ENCODE measurements around the gene TCF12.

Gene TCF12

DNA sequence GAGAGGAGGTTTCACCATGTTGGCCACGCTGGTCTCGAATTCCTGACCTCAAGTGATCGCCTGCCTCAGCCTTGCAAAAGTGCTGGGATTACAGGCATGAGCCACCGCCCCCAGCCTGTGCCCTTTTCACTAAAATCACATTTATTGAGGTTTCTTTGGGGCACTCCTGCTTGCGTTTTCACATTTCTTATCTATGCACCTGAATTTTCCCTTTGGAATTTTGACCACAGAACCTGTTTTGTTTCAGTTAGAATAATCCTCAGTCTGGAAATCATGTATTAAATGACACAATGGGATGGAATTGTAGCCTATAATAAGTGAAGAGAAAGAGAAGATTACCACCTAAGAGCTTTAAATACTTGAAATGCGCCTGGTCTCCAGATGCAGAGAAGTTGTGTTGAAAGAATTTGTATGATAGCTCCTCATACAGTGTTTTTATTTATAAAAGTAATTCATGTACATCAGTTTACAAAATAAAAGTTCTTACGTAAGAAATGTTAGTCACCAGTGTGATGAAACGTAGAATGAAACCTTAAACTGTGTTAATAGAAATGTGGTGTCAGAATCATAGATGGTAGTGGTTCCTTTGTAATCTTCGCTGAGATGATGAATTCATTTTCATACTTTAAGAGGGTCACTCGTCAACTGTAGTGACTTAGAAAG lies 107.0 kb downstream of the TCF12 start:
- DNase-seq, result no peak

DNA sequence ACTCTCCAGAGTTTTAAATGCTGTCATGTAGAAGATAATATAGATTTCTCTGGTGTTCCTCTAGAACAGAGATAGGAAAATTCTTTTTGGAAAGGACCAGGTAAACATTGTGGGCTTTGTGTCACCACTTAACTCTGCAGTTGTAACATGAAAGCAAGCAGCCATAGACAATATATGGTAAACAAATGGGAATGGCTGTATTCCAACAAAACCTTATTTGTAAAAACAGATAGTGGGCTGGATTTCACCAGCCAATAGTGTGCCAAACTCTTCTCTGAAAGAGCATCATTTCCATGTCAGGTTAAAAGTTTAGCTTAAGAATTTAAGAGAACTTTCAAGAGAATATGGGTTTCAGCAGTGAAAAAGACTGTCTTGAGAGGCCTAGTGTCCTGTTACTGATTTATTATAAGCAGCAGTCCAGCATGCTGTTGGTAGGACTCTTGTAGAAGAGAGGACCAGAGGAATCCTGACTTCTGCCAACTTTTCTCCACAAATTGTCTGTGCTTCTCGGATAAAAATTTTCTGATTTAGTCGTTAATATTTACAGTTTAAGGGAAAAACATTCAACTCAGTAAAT lies 107.7 kb downstream of the TCF12 start:
- DNase-seq, result no peak

DNA sequence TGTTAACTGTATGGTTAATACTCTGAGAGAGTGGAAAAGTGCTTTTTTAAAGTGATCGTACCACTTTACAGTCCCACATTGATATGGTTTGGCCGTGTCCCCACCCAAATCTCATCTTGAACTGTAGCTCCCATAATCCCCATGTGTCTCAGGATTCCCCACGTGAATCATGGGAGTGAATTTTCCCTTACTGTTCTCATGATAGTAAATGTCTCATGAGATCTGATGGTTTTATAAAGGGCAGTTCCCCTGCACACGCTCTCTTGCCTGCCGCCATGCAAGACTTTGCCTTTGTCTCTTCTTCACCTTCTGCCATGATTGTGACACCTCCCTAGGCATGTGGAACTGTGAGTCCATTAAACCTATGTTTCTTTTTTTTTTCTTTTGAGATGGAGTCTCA lies 109.2 kb downstream of the TCF12 start:
- DNase-seq, result no peak

DNA sequence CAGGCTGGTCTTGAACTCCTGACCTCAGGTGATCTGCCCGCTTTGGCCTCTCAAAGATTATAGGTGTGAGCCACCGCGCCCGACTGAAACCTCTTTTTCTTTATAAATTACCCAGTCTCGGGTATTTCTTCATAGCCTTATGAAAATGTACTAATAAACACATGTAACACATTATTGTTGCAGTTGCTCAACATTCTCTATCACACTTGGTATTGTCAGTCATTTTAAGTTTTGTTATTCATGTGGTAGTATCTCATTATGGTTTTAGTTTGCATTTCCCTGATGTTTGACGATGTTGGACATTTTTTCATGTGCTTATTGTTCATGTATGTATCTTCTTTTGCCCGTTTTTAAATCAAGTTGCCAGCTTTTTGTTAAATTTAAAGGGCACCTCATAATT lies 109.7 kb downstream of the TCF12 start:
- no peak for DNase-seq

DNA sequence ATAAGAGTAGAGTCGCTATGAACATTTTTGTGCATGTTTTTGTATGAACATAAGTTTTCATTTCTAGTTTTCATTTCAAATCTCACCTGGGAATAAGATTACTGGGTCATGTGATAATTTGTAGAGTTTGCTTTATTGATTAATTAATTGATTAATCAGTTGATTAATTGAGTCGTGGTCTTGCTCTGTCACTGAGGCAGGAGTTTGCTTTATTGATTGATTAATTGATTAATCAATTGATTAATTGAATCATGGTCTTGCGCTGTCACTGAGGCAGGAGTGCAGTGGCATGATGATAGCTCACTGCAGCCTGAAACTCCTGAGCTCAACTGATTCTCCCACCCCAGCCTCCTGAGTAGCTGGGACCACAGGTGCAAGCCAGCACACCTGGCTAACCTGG lies 111.6 kb downstream of the TCF12 start:
- no peak for DNase-seq

DNA sequence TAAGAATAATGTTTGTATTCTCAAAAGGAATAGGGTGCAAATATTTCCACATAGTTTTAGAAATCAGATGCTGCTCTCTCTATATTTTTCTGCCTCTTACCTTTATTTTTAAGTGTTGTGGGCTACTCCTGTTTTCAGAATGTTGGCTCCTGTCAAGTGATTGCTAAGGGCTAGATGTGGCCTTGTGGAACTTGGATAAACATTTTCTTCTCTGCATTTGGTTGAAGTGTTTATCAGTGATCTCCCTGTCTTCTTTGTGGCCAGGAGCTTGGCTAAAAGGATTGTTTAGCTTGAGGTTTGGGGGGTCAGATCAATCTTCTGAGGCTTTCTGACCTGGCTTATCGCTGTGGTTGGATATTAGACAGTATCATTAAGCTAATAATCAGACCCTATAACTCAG lies 112.6 kb downstream of the TCF12 start:
- no peak for DNase-seq

DNA sequence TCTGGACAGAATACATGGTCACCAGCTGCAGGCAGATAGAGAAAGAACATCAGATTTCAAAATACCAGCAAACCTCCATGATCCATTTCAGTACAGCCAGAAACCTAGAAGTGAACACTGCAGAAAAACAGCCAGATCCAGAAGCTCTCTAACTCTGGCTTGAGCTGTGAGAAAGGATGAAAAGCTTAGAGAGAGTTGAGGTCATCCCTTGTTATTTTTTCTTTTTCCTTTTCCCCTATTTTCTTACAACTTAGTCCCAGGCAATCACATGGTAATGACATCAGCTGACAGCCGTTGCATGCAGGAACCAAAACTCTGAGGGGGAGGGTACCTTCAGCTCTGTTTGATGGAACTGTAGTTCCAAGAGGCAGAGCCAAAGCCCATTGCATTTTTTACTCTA lies 113.2 kb downstream of the TCF12 start:
- no peak for DNase-seq

DNA sequence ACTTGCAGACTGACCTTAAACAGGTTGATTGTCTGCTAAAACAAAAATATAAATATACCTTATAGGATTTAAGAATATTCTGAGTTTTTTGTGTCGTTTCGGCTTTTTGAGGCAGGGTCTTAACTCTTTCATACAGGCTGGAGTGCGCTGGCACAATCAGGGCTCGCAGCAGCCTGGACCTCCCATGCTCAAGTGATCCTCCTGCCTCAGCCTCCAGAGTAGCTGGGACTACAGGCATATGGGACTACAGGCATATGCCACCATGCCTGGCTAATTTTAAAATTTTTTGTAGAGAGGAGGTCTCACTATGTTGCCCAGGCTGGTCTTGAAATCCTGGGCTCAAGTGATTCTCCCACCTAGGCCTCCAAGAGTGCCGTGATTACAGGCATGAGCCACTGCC lies 113.9 kb downstream of the TCF12 start:
- DNase-seq, result no peak

DNA sequence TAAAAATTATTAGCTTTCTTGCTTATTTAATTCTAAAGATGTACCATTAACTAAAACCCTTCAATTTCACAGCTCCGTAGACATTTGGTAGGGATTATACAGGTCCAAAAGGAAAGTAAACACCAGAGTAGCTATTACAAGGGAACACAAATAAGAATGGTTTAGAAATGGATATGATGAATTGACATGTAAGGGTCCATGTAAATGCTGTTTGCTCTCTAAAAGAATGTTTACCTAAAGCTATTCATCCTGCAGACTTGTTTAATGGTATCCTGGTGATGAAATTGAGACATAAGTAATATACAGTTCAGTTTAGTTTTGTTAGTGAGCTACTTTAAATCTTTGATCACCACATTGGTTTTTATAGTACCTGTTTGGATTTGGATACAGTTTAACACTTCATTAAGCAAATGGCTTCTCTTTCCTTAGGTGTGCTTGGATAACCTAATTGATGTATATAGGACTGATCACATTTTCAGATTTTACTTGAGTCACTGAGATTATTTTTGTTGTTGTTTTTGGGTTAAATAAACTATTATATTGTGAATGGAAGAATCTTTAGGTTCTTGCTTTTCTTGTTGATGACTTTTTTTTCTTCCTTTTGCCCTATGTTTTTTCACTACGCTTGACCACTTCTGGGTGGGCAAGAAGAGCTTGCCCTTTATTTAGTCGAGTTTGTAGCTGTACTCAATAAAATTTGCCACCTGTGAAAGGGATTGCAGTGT lies 115.4 kb downstream of the TCF12 start:
- DNase-seq, result no peak

DNA sequence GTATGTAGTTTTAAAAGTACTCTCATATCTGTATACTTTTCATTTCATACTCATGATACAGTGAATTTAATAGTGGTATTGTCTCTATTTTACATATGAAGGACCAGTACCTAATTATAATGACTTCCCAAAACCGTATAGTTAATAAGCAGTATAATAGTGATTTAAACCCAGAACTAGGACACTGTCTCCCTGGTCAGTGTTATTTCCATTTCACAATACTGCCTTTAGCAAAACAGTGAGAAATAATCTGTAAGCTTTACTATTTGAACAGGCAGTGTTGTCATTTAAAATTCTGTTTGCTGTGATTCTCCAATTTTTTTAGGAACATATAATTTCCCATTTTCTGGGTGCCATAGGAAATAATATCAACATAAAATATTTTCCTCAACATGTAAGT lies 116.2 kb downstream of the TCF12 start:
- DNase-seq, result no peak

DNA sequence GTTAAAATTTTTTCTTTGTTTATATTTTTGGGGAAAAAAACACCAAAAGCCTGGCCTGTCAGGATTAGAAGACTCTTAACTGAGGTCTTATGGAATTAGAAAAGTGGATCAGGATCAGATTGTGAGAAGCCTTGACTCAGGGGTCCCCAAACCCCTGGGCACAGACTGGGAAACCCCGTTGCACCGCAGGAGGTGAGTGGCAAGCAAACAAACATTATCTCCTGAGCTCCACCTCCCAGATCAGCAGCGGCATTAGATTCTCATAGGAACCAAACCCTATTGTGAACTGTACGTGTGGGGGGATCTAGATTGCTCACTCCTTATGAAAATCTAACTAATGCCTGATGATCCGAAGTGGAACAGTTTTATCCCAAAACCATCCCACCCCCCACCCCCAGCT lies 117.2 kb downstream of the TCF12 start:
- no peak for DNase-seq

DNA sequence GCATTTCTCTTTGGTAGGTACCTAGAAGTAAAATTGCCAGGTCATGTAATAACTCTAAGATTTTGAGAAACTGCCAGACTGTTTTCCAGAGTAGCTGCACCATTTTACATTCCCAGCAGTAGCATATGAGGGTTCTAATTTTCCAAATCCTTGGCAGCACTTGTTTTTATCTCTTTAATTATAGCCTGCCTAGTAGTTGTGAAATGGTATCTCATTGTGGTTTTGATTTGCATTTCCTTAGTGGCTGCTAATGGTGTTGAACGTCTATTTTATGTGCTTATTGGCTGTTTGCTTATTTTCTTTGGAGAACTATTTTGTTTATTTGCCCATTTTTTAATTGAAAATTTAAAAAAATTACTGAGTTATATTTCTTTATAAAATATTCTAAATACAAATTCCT lies 117.9 kb downstream of the TCF12 start:
- no peak for DNase-seq

DNA sequence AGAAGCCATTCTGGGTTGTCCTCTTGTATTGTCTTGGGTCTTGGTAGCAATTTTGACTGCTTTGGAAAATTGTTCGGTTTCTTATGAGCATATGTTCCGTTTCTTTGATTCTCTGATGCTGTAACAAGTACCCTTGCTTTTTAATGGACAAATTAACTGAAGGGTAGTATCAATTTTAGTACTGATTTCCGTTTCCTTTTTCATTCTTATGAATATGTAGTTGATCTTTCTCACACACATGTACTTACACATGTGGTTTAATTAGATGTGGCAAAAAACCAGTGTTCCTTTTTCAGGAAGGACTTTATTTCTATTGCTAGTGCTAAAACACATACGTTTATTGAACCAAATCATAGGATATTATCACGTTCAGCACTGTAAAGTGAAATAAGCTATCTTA lies 119.1 kb downstream of the TCF12 start:
- no peak for DNase-seq

DNA sequence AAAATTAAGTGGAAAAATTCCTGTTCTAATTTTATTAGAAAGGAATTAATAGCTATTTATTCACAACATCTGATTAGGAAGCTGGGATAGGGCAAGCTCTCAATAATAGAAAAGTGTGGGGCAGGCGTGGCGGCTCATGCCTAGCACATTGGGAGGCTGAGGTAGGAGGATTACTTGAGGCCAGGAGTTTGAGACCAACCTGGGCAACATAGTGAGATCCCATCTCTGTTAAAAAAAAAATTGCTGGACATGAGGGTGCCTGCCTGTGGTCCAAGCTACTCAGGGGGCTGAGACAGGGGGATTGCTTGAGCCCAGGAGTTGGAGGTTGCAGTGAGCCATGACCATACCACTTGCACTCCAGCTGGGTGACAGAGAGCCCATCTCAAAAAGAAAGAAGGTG lies 119.6 kb downstream of the TCF12 start:
- DNase-seq, result no peak

DNA sequence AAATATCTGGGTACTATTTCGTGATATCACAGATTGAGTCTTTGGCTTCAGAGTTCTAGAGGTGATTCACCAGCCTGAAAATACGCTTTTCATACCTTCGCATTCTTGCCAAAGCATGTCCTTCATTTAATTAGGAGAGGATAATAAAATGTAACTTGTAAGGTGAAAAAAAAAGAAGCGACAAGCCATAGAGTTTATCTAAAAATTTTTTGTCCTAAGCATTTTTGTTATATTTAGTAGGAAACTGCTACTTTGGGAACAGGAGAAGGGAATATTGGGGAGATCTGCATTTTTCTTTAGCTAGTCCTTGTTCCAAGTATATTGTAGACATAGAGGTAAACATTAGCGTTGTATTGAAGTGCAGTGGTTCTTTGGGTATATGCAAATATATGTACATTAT lies 120.1 kb downstream of the TCF12 start:
- DNase-seq, result no peak

DNA sequence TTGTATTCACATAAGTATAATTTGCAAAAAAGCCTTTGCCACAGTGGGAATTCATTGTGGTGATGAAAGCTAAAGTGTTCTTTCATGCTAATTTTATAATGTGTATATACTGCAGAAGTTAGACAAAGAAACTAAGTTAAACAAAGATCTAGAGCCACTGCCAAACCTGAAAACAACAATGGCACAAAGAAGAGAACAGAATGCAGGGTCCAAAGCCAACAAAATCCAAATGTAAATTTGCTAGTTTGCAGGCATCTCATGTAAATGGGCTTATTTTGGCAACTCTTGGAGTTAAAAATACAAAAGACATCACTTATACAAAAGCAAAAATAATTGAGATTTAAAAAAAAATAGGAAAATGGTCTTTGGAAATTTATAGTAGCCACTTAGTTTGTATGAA lies 123.0 kb downstream of the TCF12 start:
- no peak for DNase-seq

DNA sequence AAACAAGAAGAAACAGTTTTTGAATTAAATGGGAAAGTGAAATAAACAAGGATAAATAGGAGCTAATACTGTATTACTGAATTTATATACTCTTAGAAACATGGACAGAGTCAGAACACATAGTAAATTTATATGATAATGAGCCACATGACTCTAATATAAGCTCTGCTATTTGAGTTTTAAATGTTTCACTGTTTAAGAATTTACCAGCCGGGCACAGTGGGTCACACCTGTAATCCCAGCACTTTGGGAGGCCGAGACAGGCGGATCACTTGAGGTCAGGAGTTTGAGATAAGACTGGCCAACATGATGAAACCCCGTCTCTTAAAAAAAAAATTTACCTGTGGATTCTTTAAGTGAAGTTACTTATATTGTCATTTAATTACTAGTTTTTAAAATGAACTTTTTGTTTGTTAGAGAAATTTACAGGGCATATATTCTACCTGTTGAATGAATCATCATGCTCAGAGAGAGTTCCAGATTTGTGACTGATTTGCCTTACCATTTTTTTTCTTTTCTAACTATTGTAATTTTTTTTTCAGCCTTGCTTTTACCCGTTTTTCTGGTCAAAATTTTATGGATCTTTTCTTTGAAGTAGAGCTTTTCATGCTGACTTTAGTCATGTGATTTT lies 125.7 kb downstream of the TCF12 start:
- DNase-seq, result no peak

DNA sequence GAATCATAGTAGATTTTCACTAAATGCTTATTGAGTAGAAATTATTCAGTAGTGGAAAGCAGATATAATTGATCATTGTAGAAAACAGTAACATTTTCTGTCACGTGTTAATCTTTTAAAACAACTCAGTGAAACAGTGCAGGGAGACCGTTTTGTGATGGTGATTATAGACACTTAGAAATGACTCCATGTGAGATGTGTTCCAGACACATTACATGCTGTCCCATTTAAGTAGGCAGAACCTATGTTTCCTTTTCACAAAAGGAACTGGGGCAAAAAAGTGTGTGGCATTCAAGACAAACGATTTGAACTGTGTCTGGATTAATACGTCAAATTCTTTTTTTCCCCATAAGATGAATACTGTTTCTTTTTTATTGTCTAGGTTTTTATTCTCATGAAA lies 126.5 kb downstream of the TCF12 start:
- DNase-seq, result no peak

DNA sequence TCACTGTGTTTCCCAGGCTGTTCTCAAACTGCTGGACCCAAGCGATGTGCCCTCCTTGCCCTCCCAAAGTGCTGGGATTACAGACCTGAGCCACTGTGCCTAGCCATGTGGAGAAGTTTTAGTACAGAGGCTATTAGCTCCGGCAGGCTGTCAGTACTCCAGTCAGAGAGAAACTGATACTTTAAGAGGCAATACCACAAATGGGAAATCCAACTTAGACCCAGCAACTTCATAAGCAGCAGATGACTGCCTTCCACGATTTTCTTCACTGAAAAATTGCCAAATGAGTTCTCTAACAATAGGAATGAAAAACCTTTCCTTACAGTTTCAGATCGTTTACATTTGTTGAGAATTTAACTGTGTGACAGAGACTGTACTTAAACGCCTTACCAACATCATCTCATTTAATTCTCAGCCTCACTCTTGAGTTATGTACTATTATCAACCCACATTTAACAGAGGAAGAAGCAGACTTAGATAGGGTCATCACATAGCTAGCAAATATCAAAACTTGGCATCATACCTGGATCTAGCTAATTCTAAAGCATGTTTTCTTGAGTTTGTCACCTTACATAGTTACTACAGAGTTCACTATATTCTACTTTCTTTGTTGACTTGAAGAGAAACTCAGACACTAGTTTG lies 127.4 kb downstream of the TCF12 start:
- no peak for DNase-seq

DNA sequence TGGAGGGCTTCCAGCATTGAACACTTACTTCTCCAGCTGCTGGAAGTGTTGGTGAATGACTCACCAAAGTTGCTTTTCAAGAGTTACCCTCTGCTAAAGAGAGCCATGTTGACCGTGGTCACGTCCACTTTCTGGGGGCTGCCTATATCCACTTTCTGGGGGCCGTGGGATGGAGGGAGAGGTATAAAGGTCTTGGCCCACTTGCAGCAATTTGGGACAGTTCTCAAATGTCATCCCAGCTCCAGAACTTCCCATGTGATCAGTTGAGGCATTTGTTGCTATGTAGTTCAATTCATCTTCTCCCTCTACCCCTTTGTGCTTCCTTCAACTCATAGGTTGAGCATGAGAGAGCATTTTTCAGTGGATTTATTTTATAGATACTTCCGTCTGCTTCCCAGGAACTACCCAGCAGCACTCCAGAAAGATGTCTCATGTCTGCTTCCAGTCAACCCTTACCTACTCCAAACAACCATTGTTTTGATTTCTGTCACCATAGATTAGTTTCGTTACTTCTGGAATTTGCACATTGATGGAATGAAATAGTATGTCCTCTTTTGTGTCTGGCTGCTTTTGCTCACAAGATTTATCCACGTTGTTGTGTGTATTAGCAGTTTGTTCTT lies 130.6 kb downstream of the TCF12 start:
- no peak for DNase-seq

DNA sequence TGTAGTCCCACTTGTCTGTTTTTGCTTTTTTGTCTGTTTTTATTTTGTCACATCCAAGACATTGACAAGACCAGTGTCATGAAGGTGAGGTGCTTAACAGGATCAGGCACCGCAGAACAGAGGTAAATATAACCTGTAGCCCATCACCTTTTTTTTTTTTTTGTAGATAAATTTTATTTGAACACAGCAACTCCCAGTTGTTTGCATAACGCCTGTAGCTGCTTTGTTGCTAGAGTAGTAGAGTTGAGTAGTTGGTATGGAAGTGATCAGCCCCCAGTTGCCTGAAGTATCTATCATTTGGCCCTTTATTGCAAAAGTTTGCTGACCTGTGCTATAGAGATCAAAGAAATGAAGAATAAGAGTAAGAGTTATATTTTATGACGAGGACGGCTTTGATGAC lies 135.0 kb downstream of the TCF12 start:
- DNase-seq, result no peak

DNA sequence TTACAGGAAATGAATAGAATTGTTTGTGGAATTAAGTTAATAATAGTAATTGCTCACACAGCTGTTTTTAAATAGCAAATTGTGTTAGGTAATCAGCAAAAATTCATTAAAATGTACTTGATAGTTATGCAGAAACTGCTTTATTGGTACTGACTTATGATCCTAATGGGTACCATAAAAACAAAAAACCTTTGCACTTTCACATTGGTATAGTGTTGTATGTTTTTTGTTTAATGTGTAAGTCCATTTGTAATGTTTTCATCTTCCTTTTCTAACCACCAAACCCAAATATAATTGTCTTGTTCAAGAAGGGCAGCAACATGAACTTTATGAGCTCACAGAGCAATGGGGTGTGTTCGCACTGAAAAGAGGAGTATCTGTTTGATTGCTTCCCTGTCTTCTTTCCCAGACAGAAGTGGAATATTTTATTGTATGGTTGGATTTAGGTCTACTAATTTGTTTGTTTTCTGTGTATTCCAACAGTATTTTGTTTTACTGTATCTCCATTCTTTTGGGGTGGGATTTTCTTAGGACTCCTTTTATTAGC lies 135.8 kb downstream of the TCF12 start:
- no peak for DNase-seq

DNA sequence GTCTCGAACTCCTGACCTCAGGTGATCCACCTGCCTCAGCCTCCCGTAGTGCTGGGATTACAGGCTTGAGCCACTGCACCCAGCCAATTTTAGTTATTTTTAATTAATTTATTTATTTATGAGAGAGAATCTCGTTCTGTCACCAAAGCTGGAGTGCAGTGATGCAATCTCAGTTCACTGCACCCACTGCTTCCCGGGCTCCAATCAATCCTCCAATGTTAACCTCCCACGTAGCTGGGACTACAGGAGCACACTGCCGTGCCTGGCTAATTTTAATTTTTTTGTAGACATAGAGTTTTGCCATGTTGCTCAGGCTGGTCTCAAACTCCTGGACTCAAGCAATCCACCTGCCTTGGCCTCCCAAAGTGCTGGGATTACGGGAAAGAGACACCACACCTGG lies 137.9 kb downstream of the TCF12 start:
- DNase-seq, result no peak
